ENCODE data around the gene PPFIBP1.
A peak's percentile ranks its signal among the peaks of the same experiment; 100 is the strongest.

DNA sequence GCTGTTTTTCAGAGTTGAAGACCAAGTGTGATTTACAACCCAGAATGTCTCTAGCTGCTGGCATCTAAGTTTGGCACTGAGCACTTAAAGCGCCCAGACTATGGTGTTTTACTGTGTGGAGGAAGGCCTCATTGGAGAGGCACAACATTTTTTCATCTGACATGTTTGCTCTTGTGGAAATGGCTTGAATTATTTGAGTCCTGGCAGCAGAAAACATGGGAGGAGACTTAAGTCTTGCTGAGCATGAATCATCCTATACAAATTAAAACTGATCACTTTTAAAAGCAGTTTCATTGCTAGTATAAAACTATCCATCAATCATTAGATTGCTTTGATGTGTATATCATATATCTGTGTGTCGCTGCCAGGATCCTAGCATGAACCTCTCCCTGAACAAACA lies 86.4 kb downstream of the PPFIBP1 start:
- TF ChIP-seq, protein P1, sequence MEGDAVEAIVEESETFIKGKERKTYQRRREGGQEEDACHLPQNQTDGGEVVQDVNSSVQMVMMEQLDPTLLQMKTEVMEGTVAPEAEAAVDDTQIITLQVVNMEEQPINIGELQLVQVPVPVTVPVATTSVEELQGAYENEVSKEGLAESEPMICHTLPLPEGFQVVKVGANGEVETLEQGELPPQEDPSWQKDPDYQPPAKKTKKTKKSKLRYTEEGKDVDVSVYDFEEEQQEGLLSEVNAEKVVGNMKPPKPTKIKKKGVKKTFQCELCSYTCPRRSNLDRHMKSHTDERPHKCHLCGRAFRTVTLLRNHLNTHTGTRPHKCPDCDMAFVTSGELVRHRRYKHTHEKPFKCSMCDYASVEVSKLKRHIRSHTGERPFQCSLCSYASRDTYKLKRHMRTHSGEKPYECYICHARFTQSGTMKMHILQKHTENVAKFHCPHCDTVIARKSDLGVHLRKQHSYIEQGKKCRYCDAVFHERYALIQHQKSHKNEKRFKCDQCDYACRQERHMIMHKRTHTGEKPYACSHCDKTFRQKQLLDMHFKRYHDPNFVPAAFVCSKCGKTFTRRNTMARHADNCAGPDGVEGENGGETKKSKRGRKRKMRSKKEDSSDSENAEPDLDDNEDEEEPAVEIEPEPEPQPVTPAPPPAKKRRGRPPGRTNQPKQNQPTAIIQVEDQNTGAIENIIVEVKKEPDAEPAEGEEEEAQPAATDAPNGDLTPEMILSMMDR (IDR thresholded peaks at IDR 0.05): no peak
- no peak for TF ChIP-seq POLR2A (IDR thresholded peaks at IDR 0.05)
- peak in 1 of 3 donors; percentile 12 for TF ChIP-seq POLR2AphosphoS5 (IDR thresholded peaks at IDR 0.05)
- no peak for TF ChIP-seq EP300 (IDR thresholded peaks at IDR 0.05; ENCODE audit: low read depth)
